PFSK-1 (cell line): ENCODE measurements around the gene UBE2QL1.

Experiments used
- FOXP2 ChIP-seq: optimal IDR thresholded peaks from 2 replicates; pipeline ENCODE3; 2011; ENCODE audit warnings: borderline replicate concordance, control low read depth, inconsistent platforms; ENCODE audit not compliant: insufficient read depth; ENCODE audit errors: extremely low read length, extremely low read depth
- POLR2AphosphoS5 ChIP-seq: IDR thresholded peaks from 2 replicates; pipeline ENCODE4 v1.6.1; 2012; ENCODE audit warnings: low read depth, mild to moderate bottlenecking, control low read depth, low read length, moderate library complexity
- SIN3A ChIP-seq: IDR thresholded peaks from 2 replicates; pipeline ENCODE4 v1.6.1; 2012; ENCODE audit warnings: mild to moderate bottlenecking, low read length, moderate library complexity, borderline replicate concordance; ENCODE audit not compliant: insufficient read depth

The UBE2QL1 gene

DNA sequence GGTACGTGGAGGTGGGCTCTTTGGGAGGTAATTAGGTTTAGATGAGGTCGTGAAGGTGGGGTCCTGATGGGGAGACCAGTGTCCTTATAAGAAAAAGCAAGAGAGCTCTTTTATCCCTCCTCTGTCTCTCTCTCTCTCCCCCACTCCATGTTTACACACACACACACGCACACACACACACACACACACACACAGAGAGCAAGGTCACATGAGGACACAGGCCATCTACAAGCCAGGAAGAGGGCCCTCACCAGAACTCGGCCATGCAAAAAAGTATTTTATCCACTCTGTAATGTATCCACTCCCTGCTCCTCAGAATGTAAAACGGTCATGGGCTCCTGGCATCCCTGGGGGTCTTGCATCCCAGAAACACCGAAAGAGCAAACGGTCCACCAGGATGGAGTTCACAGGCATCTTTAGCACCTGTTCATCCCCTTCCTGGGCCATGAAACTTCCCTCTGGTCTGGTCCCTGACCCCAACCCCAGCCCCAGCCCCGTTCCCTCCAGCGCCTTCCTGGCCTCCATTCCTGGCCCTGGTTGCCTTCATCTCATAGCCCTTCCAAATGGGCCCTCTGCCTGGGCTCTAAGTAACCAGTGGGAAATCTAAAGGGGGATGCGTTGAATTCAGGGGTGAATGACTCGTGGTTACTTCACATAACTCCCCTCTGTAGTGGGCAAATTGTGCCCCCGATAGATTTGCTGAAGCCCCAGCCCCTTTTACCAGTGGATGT, 95.3 kb downstream of the UBE2QL1 start:
- no peak for TF ChIP-seq FOXP2
- TF ChIP-seq POLR2AphosphoS5: no peak
- no peak for TF ChIP-seq SIN3A
